Activated T-cell treated with anti-CD3 and anti-CD28 coated beads, Interleukin-2, amount 50 U/mL, for 24 hours (primary cell): ENCODE data around the gene PLEKHM3.
"Not testable (repeated sequence)": the region's sequence is repeated elsewhere in the genome, so short reads cannot be mapped to it uniquely, and the experiment has no call there.

Source experiments
- DNase-seq: peaks from one replicate; pipeline ENCODE4 v3.0.0-alpha.2; 2020
- H3K27ac Mint-ChIP-seq: 2 replicates; pipeline ENCODE4 v1.8.0; 2020; ENCODE audit warnings: mild to moderate bottlenecking, mixed read lengths
- H3K27me3 Mint-ChIP-seq: 2 replicates; pipeline ENCODE4 v1.8.0; 2020; ENCODE audit warnings: mixed read lengths
- H3K36me3 Mint-ChIP-seq: 2 replicates; pipeline ENCODE4 v1.8.0; 2020; ENCODE audit warnings: low read depth, mixed read lengths
- H3K4me1 Mint-ChIP-seq: 2 replicates; pipeline ENCODE4 v1.8.0; 2020; ENCODE audit warnings: low read depth, mixed read lengths
- H3K4me3 Mint-ChIP-seq: 2 replicates; pipeline ENCODE4 v1.8.0; 2020; ENCODE audit warnings: mild to moderate bottlenecking, moderate library complexity, mixed read lengths
- H3K9me3 Mint-ChIP-seq: 2 replicates; pipeline ENCODE4 v1.8.0; 2020; ENCODE audit warnings: mixed read lengths

Gene PLEKHM3

DNA sequence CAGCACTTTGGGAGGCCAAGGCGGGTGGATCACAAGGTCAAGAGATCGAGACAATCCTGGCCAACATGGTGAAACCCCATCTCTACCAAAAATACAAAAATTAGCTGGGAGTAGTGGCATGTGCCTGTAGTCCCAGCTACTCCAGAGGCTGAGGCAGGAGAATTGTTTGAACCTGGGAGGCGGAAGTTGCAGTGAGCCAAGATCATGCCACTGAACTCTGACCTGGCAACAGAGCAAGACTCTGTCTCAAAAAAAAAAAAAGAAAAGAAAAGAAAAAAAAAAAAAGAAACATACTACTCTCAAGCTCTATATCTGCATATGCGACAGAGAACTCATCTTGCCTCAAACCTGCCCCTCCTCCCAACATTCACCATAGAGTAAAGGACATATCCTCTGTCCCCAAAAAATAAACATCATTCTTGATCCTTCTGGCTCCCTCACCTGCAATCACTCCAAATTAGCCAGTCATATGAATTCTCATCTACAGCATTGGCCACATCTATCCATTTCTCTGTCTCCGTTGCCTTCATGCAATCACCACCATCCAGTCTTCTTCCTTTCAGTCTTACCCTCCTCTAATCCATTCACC, 7.1 kb downstream of the PLEKHM3 start:
- H3K4me3 Mint-ChIP-seq: peak overlapping the region; percentile 6
- H3K36me3 Mint-ChIP-seq, H3K9me3 Mint-ChIP-seq, DNase-seq, H3K27me3 Mint-ChIP-seq: not testable (repeated sequence)
- H3K27ac Mint-ChIP-seq: peak overlapping the region; percentile 83
- H3K4me1 Mint-ChIP-seq: peaks cover 44% of the 10 kb centered on the region

DNA sequence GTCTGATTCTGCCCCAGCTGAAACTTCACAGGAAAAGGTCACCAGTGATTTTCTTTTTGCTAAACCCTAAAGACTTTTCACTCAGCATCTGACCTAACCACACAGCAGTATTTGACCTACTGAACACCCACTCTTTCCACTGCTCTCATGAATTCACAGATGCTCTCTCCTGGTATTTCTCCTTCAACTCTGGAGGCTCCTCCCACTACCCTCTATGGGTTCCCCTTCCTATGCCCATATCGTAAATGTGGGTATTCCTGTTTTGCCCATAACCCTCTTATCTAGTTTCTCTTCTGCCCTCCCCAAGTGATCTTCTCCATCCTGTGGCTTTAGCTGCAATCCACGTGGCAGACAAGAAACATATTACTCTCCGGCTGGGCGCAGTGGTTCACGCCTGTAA, 7.6 kb downstream of the PLEKHM3 start:
- Mint-ChIP-seq H3K36me3 (peaks cover 2% of the 10 kb centered on the region), H3K9me3 (no peaks in the 10 kb centered on the region), H3K4me1 (peaks cover 47% of the 10 kb centered on the region), H3K4me3 (peak overlapping the region; percentile 6), H3K27ac (peak overlapping the region; percentile 83), H3K27me3 (no peaks in the 10 kb centered on the region)
- no peak for DNase-seq

DNA sequence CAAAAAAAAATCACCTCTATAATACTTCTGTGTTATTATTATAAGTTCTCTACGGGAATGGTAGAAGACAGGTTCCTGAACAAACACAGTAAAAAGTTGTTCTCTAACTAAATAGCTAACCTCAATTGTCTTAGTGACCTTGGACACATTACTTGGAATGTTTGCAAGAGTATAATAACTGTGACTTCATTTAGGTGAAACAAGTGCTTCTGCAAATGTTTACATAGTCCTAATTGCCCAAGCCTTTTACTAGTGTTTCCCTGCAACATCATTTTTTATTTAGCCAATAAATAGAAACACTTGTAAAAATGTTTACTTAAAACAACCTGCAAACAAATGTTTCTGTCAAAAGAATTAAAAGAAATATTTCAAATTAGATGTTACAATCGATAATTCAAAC, 9.9 kb downstream of the PLEKHM3 start:
- Mint-ChIP-seq H3K4me1 (peaks cover 48% of the 10 kb centered on the region), H3K9me3 (no peaks in the 10 kb centered on the region), H3K36me3 (peaks cover 2% of the 10 kb centered on the region), H3K27ac (no peak overlapping the region), H3K4me3 (no peak overlapping the region), H3K27me3 (no peaks in the 10 kb centered on the region)
- DNase-seq: no peak

DNA sequence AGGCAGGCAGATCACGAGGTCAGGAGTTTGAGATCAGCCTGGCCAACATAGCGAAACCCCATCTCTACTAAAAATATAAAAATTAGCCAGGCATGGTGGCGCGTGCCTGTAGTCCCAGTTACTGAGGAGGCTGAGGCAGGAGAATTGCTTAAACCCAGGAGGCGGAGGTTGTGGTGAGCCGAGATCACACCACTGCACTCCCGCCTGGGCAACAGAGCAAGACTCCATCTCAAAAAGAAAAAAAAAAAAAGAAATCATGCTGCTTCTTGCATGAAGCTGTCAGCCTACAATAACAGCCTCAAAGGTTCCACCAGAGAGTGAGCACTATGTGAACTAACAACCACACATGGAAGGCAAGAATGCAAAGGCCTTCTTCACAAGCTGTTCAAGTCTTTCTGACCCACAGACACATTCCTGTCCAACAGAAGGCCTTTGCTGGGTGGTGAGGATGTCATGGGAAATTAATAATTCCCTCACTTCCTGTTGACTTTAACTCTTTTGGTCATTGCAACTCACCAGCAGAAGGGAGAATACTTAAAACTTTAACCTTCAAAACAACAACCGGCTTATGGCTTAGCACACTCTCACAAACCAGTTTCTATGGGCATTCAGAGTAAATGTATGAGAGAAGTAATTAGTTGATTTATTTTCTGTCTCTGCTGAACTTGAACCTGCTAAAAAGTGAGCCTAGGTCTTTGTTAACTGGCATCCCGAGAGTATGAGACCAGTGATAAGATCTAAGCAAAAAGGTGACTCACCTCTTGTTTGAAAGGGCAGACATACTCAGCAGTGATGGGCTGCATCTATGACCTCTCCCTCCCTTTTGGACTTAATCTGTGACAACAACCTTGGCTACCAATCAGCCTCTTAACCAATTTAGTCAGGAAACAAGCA, 11.8 kb downstream of the PLEKHM3 start:
- H3K4me1 Mint-ChIP-seq: peaks cover 50% of the 10 kb centered on the region
- H3K9me3 Mint-ChIP-seq: no peaks in the 10 kb centered on the region
- no peaks in the 10 kb centered on the region for H3K27me3 Mint-ChIP-seq
- H3K27ac Mint-ChIP-seq: peak overlapping the region; percentile 70
- no peak overlapping the region for H3K4me3 Mint-ChIP-seq
- H3K36me3 Mint-ChIP-seq: no peaks in the 10 kb centered on the region
- DNase-seq: no peak

DNA sequence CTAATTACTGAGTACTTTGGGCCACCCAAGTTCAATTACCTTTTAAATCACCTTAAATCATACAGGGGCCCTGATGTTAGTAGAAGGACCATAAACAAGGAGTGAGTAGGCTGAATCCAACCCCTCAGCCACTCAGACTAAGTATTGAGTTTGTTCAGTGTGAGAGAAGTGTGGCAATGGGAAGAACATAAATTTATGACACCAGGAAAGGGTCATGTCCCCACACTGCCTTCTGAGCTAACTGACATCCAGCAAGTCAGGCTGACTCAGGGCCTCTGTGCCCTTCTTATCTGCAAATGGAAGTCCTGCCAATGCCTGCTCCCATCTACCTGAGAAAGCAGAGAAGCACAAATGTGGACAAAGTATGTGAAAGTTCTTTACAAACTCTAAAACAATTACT, 12.9 kb downstream of the PLEKHM3 start:
- Mint-ChIP-seq H3K36me3 (no peaks in the 10 kb centered on the region), H3K4me3 (no peak overlapping the region), H3K4me1 (peaks cover 40% of the 10 kb centered on the region), H3K9me3 (no peaks in the 10 kb centered on the region), H3K27me3 (no peaks in the 10 kb centered on the region), H3K27ac (no peak overlapping the region)
- DNase-seq: no peak

DNA sequence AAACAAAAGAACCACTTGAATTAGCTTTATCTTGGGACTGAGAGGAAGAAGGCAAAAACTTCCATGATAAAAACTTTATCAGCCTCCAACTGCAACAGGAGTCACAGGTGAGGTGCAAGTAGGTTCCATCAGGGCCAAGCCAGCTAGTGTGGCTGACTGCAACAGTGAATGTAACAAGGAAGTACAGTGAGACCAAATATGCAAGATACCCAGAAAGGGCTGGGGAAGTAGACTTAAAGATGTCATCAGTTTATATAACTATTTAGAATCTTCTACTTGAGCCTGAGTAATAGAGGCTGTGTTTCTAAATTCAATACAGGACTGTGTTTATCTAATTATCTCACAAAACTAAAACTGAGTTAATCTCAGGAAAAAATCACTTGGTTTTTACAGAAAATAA, 14.8 kb downstream of the PLEKHM3 start:
- H3K27me3 Mint-ChIP-seq: no peaks in the 10 kb centered on the region
- no peak for DNase-seq
- no peaks in the 10 kb centered on the region for H3K36me3 Mint-ChIP-seq
- H3K9me3 Mint-ChIP-seq: no peaks in the 10 kb centered on the region
- H3K4me3 Mint-ChIP-seq: no peak overlapping the region
- H3K27ac Mint-ChIP-seq: no peak overlapping the region
- peaks cover 42% of the 10 kb centered on the region for H3K4me1 Mint-ChIP-seq

DNA sequence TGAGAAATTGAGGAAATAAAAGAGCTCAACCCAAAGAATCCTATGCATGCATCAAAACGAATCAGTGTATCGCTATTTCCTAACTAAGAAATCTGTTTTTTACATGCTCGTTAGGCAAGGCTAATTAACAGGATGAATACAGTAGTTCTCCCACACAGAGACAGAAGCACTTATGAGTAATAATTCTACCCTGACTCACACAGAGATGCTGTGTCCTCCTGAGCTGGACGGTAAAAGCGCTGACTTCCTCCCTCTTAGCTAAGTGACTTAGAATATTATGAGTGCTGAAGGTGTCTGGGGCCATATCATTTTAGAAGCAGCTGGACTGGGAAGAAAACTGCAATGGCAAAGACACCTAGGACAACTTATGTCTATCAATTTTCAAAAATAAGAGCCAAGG, 18.5 kb downstream of the PLEKHM3 start:
- H3K4me3 Mint-ChIP-seq: no peak overlapping the region
- H3K4me1 Mint-ChIP-seq: peaks cover 21% of the 10 kb centered on the region
- no peak for DNase-seq
- peaks cover 3% of the 10 kb centered on the region for H3K36me3 Mint-ChIP-seq
- H3K9me3 Mint-ChIP-seq: no peaks in the 10 kb centered on the region
- no peak overlapping the region for H3K27ac Mint-ChIP-seq
- no peaks in the 10 kb centered on the region for H3K27me3 Mint-ChIP-seq

DNA sequence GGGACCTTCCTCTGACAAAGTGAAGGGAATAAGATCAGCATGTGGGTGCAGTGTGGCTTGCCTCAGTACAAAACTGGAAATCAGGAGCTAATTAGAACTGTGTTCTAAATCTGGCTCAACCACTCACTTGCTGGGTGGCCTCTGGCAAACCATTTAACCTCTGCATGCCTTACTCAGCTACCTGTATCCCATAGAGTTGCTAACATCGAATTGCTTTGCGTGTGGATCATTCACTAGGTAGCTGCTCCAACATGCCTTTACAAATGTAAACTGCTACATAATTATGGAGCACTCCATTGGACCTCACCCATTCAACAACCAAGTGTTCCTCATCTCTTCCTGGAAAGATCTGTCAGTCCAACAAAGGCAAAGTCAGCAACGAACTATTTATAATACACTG, 19.0 kb downstream of the PLEKHM3 start:
- no peak for DNase-seq
- no peak overlapping the region for H3K27ac Mint-ChIP-seq
- peaks cover 8% of the 10 kb centered on the region for H3K36me3 Mint-ChIP-seq
- no peak overlapping the region for H3K4me3 Mint-ChIP-seq
- no peaks in the 10 kb centered on the region for H3K27me3 Mint-ChIP-seq
- peaks cover 21% of the 10 kb centered on the region for H3K4me1 Mint-ChIP-seq
- H3K9me3 Mint-ChIP-seq: no peaks in the 10 kb centered on the region

DNA sequence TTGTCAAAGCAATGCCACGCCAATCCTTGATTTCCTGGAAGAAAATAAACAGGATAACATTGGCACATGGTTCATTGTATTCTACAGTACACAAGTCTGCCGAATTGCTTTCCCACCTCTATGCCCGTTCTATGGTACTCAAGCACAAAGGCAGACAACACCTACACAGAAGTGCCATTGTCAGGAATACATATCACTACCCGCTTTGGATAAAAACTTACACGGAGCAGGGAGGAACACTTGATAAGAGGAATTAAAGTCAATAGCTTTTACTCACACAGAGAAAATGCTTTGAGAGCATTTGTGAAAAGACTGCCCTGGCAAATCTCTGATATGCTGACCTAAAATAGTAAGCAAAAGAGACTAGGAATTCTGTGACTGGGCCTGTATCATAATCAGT, 23.4 kb downstream of the PLEKHM3 start:
- no peaks in the 10 kb centered on the region for H3K9me3 Mint-ChIP-seq

DNA sequence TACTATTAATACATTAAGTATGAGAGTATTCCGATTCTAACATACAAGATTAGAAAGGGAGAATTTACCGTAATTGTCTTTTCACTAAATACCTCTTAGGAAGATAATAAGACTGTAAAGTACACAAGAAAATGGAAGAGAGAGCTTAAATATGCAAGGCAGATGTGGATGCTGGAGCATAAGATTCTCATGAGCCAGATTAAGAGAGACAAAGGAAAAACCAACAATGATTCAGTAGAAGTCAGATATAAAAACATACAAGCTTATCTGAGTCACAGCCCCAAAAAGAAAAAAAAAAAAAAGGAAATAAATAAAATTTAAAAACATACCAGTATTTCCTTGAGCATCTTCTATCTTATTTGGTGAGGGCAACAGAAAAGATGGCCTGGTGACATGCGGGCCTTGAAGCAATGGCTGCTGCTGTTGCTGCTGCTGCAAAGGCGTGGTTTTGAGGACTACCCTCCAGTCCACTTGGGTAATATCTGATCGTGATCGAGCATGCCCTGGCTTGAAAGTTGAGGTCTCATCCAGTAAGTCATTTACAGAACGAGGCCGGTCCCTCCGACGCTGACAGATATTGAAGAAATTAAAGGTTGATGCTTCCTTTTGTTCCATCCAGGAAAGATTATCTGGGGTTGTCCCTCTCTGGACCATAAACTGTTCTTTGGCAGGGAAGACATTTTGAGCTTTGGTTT, 24.5 kb downstream of the PLEKHM3 start:
- Mint-ChIP-seq H3K27ac (no peak overlapping the region), H3K27me3 (no peaks in the 10 kb centered on the region), H3K9me3 (no peaks in the 10 kb centered on the region), H3K4me3 (no peak overlapping the region), H3K36me3 (peaks cover 39% of the 10 kb centered on the region), H3K4me1 (peaks cover 15% of the 10 kb centered on the region)
- DNase-seq: no peak

More for the DNA sequence above, 23.4 kb downstream of the PLEKHM3 start:
- peaks cover 32% of the 10 kb centered on the region for H3K36me3 Mint-ChIP-seq
- no peak overlapping the region for H3K4me3 Mint-ChIP-seq
- H3K27me3 Mint-ChIP-seq: no peaks in the 10 kb centered on the region
- H3K27ac Mint-ChIP-seq: no peak overlapping the region
- DNase-seq: no peak
- peaks cover 13% of the 10 kb centered on the region for H3K4me1 Mint-ChIP-seq

DNA sequence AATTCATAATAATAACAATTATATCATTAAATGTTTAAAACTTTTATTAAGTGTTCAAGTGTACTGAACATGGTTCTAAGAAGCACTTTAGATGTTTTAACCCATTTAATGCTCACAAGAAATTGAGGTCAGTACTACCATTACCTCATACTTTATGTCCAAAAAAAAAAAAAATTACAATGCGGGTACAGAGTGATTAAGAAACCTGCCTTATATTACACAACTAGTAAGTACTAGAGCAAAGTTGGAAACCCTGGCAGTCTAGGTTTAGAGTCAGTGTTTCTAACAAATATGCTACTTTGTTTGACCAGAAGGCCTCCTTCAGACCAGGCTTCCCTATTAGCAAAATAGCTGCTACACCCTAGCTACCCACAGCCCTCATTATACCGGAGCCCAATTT, 28.5 kb downstream of the PLEKHM3 start:
- DNase-seq: no peak
- H3K27me3 Mint-ChIP-seq: no peaks in the 10 kb centered on the region
- H3K27ac Mint-ChIP-seq: no peak overlapping the region
- peaks cover 27% of the 10 kb centered on the region for H3K4me1 Mint-ChIP-seq
- peaks cover 43% of the 10 kb centered on the region for H3K36me3 Mint-ChIP-seq
- H3K9me3 Mint-ChIP-seq: no peaks in the 10 kb centered on the region
- H3K4me3 Mint-ChIP-seq: no peak overlapping the region

DNA sequence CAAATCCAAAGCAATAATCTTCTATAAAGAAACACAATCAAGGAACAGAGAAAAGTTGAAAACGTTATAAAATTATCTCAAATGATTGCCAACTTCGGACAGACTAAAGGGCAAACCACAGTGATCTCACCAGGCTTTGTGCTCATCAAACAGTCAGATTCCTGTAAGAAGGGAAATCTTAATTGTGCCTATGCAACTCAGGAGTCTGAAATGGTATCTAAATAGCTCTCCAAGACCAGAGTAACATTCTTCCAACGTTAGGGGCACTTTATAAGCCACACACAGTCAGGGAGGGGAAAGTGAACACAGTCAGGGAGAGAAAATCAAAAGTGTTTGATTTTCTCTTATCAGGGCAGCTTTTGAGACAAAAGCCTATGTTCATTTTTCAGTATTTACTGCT, 29.4 kb downstream of the PLEKHM3 start:
- DNase-seq: no peak
- Mint-ChIP-seq H3K27me3 (no peaks in the 10 kb centered on the region), H3K27ac (peak overlapping the region; percentile 19), H3K9me3 (no peaks in the 10 kb centered on the region), H3K4me1 (peaks cover 31% of the 10 kb centered on the region), H3K36me3 (peaks cover 33% of the 10 kb centered on the region), H3K4me3 (no peak overlapping the region)

DNA sequence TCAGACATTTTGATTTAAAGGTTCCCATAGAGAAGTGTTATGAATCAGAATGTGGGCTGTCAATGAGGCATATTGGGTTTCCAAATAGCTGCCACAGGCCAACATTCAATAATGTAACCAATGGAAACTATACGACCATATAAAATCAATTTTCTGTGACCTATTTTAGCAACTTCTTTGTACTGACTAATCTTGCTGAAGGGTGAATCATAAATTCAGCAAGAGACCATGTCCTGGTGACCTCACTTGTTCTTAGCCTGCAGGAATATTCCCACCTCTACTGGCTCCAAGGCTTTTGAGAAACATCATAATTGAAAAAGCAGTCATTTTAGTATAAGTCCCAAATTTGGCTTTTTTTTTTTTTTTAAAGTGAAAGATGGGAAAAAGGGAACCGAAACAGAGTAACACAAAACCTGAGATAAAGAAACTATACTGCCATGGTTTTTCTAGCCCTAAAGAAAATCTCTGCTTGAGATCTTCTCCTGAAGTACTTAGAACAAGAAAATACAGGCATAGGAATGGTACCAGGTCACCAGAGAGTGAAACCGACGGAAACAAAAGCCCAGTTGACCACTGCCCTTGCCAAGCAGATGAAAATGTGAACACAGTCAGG, 32.1 kb downstream of the PLEKHM3 start:
- no peak for DNase-seq
- H3K36me3 Mint-ChIP-seq: peaks cover 18% of the 10 kb centered on the region
- H3K9me3 Mint-ChIP-seq: no peaks in the 10 kb centered on the region
- H3K4me3 Mint-ChIP-seq: no peak overlapping the region
- no peak overlapping the region for H3K27ac Mint-ChIP-seq
- no peaks in the 10 kb centered on the region for H3K27me3 Mint-ChIP-seq
- peaks cover 31% of the 10 kb centered on the region for H3K4me1 Mint-ChIP-seq

DNA sequence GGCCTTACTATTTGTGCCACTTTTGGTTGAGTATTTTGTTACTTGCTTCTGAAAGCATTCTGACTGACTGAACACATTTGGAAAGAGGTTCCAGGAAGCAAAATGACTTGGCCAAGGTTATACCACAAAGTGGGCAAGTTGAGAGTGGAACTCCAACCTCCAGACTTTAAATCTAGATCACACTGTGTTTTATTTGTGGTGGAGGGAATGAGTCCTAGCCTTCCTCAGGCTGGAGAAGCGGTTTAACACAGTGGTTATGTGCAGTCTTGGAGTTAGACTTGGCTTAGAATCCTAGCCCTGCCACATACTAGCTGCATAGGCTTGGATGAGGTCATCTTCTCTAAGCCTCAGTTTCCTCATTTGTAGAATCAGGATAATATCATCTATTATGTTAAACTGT, 33.4 kb downstream of the PLEKHM3 start:
- DNase-seq: no peak
- H3K4me1 Mint-ChIP-seq: peaks cover 27% of the 10 kb centered on the region
- no peaks in the 10 kb centered on the region for H3K27me3 Mint-ChIP-seq
- H3K4me3 Mint-ChIP-seq: no peak overlapping the region
- H3K36me3 Mint-ChIP-seq: peaks cover 13% of the 10 kb centered on the region
- H3K27ac Mint-ChIP-seq: no peak overlapping the region
- no peaks in the 10 kb centered on the region for H3K9me3 Mint-ChIP-seq
